Naive thymus-derived CD8-positive, alpha-beta T cell (primary cell): Measurements from ENCODE around the gene SBK3. TPM values are rescaled to one million over a fixed set of nuclear protein-coding genes. Genes with fewer than 3 reads are reported as not detected.

Source experiments
- ATAC-seq, 2 donors: fragments of 150-1000 bp; cut with Tn5 transposase in 1 of 2; sonication (Bioruptor Pico), chemical (Tn5 transposase) in 1 of 2; 1 replicate in 1 of 2; 2 replicates in 1 of 2; pipeline ENCODE4 v1.10.0; 2021; ENCODE audit warnings: mild to moderate bottlenecking in 2 of 2, moderate library complexity in 2 of 2
- POLR2A ChIA-PET: fragments of 350-600 bp; sonication (Branson Sonifier 250); formaldehyde crosslinking; loops from one replicate; lab custom pipeline; 2021; ENCODE audit warnings: antibody characterized with exemption; lab: Charles Lee
- DNase-seq, 10 donors: peaks; one replicate each; pipeline versions ENCODE4 v3.0.0 to v3.0.0-alpha.2; 2020 to 2022
- H3K27ac Mint-ChIP-seq, 10 donors: one replicate each; pipeline ENCODE4 v1.8.0; 2020 to 2022; ENCODE audit warnings: mild to moderate bottlenecking in 10 of 10, mixed read lengths in 10 of 10, moderate library complexity in 4 of 10, inconsistent platforms in 1 of 10
- H3K27me3 Mint-ChIP-seq, 5 donors: one replicate each; pipeline ENCODE4 v1.8.0; 2021 to 2022; ENCODE audit warnings: mixed read lengths in 5 of 5
- H3K36me3 Mint-ChIP-seq, 3 donors: one replicate each; pipeline ENCODE4 v1.8.0; 2020 to 2022; ENCODE audit warnings: mixed read lengths in 3 of 3, mild to moderate bottlenecking in 2 of 3, inconsistent platforms in 1 of 3
- H3K4me1 Mint-ChIP-seq, 4 donors: one replicate each; pipeline ENCODE4 v1.8.0; 2021 to 2022; ENCODE audit warnings: mixed read lengths in 4 of 4
- H3K4me3 Mint-ChIP-seq, 10 donors: one replicate each; pipeline ENCODE4 v1.8.0; 2020 to 2022; ENCODE audit warnings: mild to moderate bottlenecking in 10 of 10, mixed read lengths in 10 of 10, moderate library complexity in 6 of 10, inconsistent platforms in 1 of 10
- H3K9me3 Mint-ChIP-seq, 9 donors: one replicate each; pipeline ENCODE4 v1.8.0; 2020 to 2022; ENCODE audit warnings: mixed read lengths in 9 of 9, mild to moderate bottlenecking in 3 of 9, inconsistent platforms in 1 of 9, moderate library complexity in 1 of 9
- polyA plus RNA-seq, 3 donors: library from polyadenylated mRNA; unstranded; fragments of 300-500 nt; fragmentation: Illumina TruSeq; gene quantifications; one replicate each; pipeline ENCODE4 v1.2.3, GENCODE V29; 2021
- total RNA-seq, 8 experiments: library from RNA in 2 of 8; stranded (reverse) in 2 of 8; gene quantifications; one replicate each; pipeline ENCODE4 v1.2.3 and lab custom pipeline; 2021 to 2026

SBK3 gene
- total and polyA plus RNA-seq, 5 experiments from 2014 or later: not detected

- no peaks in the 10 kb centered on the region for H3K4me1 Mint-ChIP-seq
- ATAC-seq (no peak), DNase-seq (no peak)
- peaks cover 0 to 13% (median 5%) of the 10 kb centered on the region in 5 donors for H3K27me3 Mint-ChIP-seq
- no peaks in the 10 kb centered on the region for H3K9me3 Mint-ChIP-seq
- no peak overlapping the region for H3K4me3 Mint-ChIP-seq
- H3K27ac Mint-ChIP-seq: peak overlapping the region in 1 of 10 donors; percentile 82
- H3K36me3 Mint-ChIP-seq: no peaks in the 10 kb centered on the region
- POLR2A ChIA-PET: no interaction called here
Observed at GRCh38 chr19:55525289-55526101, 19.8 kb downstream of the SBK3 start.

DNA sequence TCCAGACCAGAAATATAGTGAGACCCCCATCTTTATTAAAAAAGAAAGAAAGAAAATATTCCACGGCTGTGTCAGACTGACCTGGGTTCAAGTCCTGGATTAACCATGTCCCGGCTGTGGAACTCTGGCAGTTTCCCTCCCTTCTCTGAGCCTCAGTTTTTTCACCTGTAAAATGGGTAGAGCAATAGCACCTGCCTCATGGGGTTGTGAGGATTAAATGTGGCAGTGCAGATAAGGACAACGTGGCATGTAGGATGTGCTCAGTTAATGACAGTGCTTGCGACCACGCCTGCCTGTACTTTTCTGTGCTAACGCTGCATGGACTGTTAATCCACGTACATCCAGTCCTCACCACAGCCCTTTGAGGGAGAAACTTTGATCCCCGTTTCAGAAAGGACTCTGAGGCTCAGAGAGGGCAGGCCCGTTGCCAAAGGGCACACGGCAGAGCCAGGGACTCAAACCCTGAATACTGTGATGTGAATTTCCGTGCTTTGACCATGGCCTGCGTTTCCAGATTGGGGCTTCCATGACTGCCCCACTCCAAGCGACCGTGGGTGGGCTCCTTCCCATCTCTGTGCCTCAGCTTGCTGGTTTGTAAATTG, 24.6 kb downstream of the SBK3 start:
- no peaks in the 10 kb centered on the region for H3K36me3 Mint-ChIP-seq
- DNase-seq (no peak), ATAC-seq (no peak)
- H3K4me3 Mint-ChIP-seq: no peak overlapping the region
- H3K27me3 Mint-ChIP-seq: peaks cover 0 to 8% (median 5%) of the 10 kb centered on the region in 5 donors
- no peaks in the 10 kb centered on the region for H3K9me3 Mint-ChIP-seq
- H3K27ac Mint-ChIP-seq: no peak overlapping the region
- H3K4me1 Mint-ChIP-seq: peaks cover 2 to 10% (median 3%) of the 10 kb centered on the region in 4 donors
- POLR2A ChIA-PET: no interaction called here

- H3K4me3 Mint-ChIP-seq: no peak overlapping the region
- no peaks in the 10 kb centered on the region for H3K36me3 Mint-ChIP-seq
- DNase-seq (no peak), ATAC-seq (no peak)
- no peaks in the 10 kb centered on the region for H3K9me3 Mint-ChIP-seq
- H3K4me1 Mint-ChIP-seq: peaks cover 2 to 10% (median 3%) of the 10 kb centered on the region in 4 donors
- no peak overlapping the region for H3K27ac Mint-ChIP-seq
- H3K27me3 Mint-ChIP-seq: peaks cover 0 to 5% (median 0%) of the 10 kb centered on the region in 5 donors
- POLR2A ChIA-PET: no interaction called here
Observed at GRCh38 chr19:55519451-55520311, 25.7 kb downstream of the SBK3 start.

DNA sequence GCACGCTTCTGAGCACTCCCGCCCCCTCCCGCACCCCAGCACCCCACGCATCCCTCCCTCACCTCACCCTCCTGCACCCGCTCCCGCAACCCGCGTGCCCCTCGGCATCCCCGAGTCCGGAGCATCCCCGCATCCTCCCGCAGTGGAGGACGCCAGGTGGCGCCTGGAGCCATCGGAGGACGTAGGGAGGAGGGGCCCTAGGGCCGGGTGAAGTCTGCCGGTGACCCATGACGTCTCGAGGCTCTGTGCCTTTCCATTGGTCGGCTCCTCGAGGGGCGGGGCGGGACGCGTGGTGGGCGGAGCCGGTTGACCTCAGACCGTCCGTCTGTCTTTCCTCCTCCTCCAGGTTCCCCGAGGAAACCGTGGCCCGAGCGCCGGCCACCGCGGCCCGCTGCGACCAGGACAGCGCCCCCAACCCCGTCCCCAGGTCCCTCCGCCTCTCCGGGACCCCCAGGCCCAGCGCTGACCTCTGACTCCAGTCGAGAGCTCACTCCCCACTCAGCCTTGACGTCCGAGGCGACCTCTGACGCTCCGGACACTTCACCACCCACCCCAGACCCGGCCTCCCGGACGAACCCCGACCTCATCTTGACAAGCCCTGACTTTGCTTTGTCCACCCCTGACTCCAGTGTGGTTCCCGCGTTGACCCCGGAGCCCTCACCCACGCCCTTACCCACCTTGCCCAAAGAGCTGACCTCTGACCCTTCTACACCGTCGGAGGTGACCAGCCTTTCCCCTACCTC, 28.3 kb downstream of the SBK3 start:
- H3K9me3 Mint-ChIP-seq: no peaks in the 10 kb centered on the region
- H3K27ac Mint-ChIP-seq: peak overlapping the region; percentile 41 to 96 (median 92)
- POLR2A ChIA-PET: interaction anchor here (0.7 to 1.5 kb wide), 4 partner anchors 11 to 115 kb away, joined by 3 to 5 read pairs (median 4); partner anchors contain the start of gene ZNF865
- H3K36me3 Mint-ChIP-seq: no peaks in the 10 kb centered on the region
- DNase-seq (peak; percentile 82 to 95 (median 87)), ATAC-seq (peak; percentile 100)
- H3K27me3 Mint-ChIP-seq: peaks cover 0 to 6% (median 0%) of the 10 kb centered on the region in 5 donors
- H3K4me3 Mint-ChIP-seq: peak overlapping the region; percentile 66 to 90 (median 84)
- peaks cover 2 to 10% (median 4%) of the 10 kb centered on the region in 4 donors for H3K4me1 Mint-ChIP-seq

DNA sequence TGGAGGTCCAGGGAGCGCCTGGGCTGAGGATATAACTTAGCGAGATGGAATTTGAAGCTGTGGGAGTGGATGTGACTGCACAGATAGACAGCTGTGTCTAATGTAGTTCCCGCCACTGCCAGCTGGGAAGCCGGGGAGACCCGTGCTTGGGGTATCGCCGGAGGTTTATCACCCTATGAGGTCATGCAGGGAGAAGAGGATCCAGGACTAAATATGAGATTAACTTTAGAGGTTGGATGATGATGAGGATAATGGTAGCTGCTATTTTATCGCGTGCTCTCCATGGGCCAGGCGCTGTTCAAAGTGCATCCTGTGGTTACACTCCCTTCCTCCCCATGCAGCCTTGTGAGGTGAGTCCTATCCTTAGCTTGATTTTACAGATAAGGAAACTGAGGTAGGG, 37.2 kb downstream of the SBK3 start:
- Mint-ChIP-seq H3K27me3 (peaks cover 0 to 16% (median 3%) of the 10 kb centered on the region in 5 donors), H3K9me3 (no peaks in the 10 kb centered on the region), H3K4me3 (no peak overlapping the region), H3K4me1 (peaks cover 8 to 12% (median 11%) of the 10 kb centered on the region in 4 donors), H3K36me3 (no peaks in the 10 kb centered on the region), H3K27ac (no peak overlapping the region)
- POLR2A ChIA-PET: no interaction called here
- ATAC-seq: no peak
- no peak for DNase-seq

DNA sequence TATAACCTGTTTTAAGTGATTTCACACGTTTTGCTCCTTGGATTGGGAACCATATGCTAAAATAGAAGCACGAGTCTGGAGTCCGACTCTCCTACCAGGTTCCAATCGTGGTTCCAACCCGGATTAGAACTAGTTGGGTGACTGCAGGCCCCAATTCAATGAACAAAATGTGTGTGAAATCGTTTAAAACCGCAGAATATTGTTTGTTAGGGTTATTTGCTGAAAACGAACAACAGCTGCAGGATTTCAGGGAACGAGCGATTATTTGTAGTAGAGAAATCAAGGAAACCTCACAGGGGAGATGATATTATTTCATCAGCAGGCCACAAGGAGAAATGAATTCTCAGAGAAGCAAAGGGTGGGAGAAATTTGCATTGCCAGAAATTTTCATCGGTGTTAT, 40.4 kb downstream of the SBK3 start:
- DNase-seq (no peak), ATAC-seq (no peak)
- H3K4me1 Mint-ChIP-seq: peaks cover 11 to 15% (median 13%) of the 10 kb centered on the region in 4 donors
- POLR2A ChIA-PET: interaction anchor here (1.4 to 1.9 kb wide), 3 partner anchors 28 to 142 kb away, joined by 3 to 16 read pairs (median 3); partner anchors contain the start of gene ZNF628
- peak overlapping the region in 1 of 10 donors; percentile 36 for H3K4me3 Mint-ChIP-seq
- peaks cover 0 to 7% (median 1%) of the 10 kb centered on the region in 5 donors for H3K27me3 Mint-ChIP-seq
- no peak overlapping the region for H3K27ac Mint-ChIP-seq
- no peaks in the 10 kb centered on the region for H3K9me3 Mint-ChIP-seq
- H3K36me3 Mint-ChIP-seq: no peaks in the 10 kb centered on the region

DNA sequence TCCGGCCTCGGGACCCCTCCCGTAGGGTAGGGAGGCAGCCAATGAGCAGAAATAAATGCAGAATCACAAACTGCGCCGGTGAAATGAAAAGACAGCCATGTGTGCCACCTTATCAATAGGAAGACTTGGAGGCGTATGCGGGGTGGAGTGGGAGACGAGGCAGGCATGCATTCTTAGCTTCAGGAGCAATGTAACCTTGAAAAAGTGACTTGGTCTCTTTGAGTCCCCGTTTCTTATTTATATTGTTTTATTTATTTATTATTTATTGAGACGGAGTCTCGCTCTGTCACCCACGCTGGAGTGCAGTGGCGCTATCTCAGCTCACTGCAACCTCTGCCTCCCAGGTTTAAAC, 41.1 kb downstream of the SBK3 start:
- H3K4me3 Mint-ChIP-seq: peak overlapping the region; percentile 62 to 89 (median 82)
- H3K9me3 Mint-ChIP-seq: no peaks in the 10 kb centered on the region
- ATAC-seq (no peak), DNase-seq (no peak)
- H3K36me3 Mint-ChIP-seq: no peaks in the 10 kb centered on the region
- H3K4me1 Mint-ChIP-seq: peaks cover 11 to 15% (median 13%) of the 10 kb centered on the region in 4 donors
- peak overlapping the region in 4 of 10 donors; percentile 58 to 94 (median 84) for H3K27ac Mint-ChIP-seq
- POLR2A ChIA-PET: interaction anchor here (0.8 to 1.9 kb wide), 15 partner anchors 17 to 363 kb away, joined by 3 to 16 read pairs (median 3); partner anchors contain the start of genes ISOC2, KMT5C, NAT14 and SYT5
- peaks cover 0 to 7% (median 1%) of the 10 kb centered on the region in 5 donors for H3K27me3 Mint-ChIP-seq

DNA sequence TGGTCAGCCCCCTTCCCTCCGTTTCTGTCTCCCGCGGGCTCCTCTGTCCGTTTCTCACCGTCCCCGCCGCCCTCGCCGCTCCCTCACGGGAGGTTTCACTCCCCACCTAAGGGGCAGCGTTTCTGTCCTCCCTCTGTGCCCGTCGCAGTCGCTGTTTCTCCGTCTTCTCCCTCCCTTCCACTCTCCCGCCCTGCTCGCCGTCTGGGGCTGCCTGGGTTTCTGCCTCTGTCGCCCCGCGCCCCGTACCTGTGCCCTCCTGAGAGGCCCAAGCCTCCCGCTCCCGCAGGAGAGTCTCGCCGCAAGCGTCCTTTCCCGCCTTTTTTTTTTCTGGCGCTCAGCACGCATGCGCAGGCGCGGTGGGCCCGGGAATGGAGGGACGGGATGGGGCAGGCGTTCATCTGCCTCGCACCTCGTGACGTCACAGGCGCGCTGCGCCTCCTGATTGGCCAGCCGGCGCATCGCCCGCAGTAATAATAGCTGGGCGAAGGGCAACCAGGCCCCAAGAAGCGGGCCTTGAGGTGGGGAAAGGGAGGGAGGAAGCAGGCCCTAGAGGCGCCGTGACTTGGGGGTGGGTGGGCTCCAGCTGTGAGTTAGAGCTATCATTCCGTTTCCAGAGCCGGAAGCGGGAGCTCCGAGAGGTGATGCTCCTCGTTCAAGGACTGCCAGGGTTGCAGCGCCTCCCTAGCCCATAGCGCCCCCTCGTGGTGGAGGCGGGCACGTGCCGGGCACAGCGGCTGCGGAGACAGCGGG, 41.7 kb downstream of the SBK3 start:
- DNase-seq: peak; percentile 82 to 98 (median 93)
- H3K4me3 Mint-ChIP-seq: peak overlapping the region; percentile 77 to 90 (median 84)
- no peaks in the 10 kb centered on the region for H3K36me3 Mint-ChIP-seq
- H3K27ac Mint-ChIP-seq: peak overlapping the region; percentile 43 to 94 (median 86)
- H3K4me1 Mint-ChIP-seq: peaks cover 11 to 15% (median 13%) of the 10 kb centered on the region in 4 donors
- no peaks in the 10 kb centered on the region for H3K9me3 Mint-ChIP-seq
- H3K27me3 Mint-ChIP-seq: peaks cover 0 to 7% (median 1%) of the 10 kb centered on the region in 5 donors
- ATAC-seq: peak; percentile 94 to 95
- POLR2A ChIA-PET: interaction anchor here (0.7 to 1.9 kb wide), 16 partner anchors 17 to 363 kb away, joined by 3 to 16 read pairs (median 3); partner anchors contain the start of genes ISOC2, KMT5C, NAT14 and SYT5

DNA sequence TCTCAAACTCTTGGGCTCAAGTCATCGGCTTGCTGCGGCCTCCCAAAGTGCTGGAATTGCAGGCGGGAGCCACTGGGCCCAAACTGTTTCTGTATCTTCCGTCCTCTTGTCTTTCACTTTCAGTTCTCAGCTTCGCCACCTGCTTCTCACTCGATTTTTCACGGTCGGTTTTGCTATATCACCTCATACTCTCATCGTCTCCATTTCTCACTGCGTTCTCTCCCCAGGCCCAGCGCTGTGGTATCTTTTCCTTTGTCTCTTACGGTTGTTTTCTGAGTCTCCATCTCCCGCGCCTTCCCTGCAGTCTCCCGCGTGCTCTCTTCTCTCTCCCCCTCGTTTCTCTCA, 42.2 kb downstream of the SBK3 start:
- Mint-ChIP-seq H3K36me3 (no peaks in the 10 kb centered on the region), H3K27me3 (peaks cover 0 to 6% (median 1%) of the 10 kb centered on the region in 5 donors), H3K27ac (peak overlapping the region in 9 of 10 donors; percentile 43 to 92 (median 82)), H3K4me1 (peaks cover 11 to 15% (median 13%) of the 10 kb centered on the region in 4 donors), H3K9me3 (no peaks in the 10 kb centered on the region), H3K4me3 (peak overlapping the region; percentile 77 to 90 (median 84))
- POLR2A ChIA-PET: interaction anchor here (0.7 to 1.9 kb wide), 8 partner anchors 18 to 362 kb away, joined by 3 to 16 read pairs (median 6); partner anchors contain the start of genes ISOC2, NAT14, SYT5 and TMEM238
- no peak for ATAC-seq
- no peak for DNase-seq

- Mint-ChIP-seq H3K4me3 (peak overlapping the region in 5 of 10 donors; percentile 34 to 62 (median 45)), H3K27me3 (peaks cover 0 to 1% (median 0%) of the 10 kb centered on the region in 5 donors), H3K27ac (peak overlapping the region in 5 of 10 donors; percentile 21 to 84 (median 53)), H3K9me3 (no peaks in the 10 kb centered on the region), H3K36me3 (no peaks in the 10 kb centered on the region), H3K4me1 (peaks cover 11 to 15% (median 13%) of the 10 kb centered on the region in 4 donors)
- no peak for DNase-seq
- POLR2A ChIA-PET: interaction anchor here (1.9 kb wide), 1 partner anchor 95 kb away, joined by 9 read pairs; the partner anchor contains the start of gene UBE2S
- ATAC-seq: no peak
Observed at GRCh38 chr19:55502197-55502952, 43.0 kb downstream of the SBK3 start.
